Measurements from ENCODE around the gene MPRIP. TPM values are rescaled to one million over a fixed set of nuclear protein-coding genes. Genes with fewer than 3 reads are reported as not detected.

MPRIP gene
- total RNA-seq, 4 donors from 2014 or later, result 68.7 to 168 (median 99.7) TPM

DNA sequence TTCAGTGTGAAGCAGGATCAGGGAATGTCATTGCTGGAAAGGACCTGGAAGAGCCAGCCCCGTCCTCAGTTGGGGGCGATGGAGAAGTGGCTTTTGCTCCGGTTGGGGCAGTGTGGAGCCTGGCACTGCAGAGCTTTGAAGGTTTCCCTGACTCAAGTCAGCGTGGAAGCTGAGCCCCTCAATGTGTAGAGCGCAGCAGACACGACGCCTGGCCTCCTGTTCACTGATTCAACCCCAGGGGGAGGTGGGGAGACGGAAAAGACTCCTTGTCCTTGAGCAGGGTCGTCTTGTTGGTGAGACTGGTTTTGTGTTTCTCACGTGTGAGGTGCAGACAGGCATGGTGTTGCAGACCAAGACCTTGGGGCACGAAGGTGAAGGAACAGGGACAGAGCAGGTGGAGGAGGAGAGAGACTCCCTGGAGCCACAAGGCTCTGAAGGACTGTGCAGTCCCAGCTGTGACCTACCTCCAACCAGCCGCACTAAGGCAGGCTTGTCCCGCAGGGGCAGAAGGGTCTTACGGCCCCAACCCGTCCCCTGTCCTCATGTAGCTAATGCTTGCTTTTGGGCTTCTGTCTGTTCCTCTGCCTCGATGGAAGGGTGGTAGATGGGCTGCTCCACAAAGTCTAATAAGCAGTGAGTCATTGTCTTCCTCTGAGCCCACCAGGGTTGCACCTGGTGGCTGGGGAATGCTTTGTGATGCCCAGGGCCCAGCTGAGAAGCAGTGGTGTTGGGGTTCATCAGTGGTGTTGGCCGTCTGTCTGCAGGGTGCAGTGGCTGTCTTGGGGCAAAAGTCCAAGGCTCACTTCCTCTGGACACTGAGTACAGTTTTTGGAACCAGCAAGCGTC, 47.8 kb downstream of the MPRIP start:
- TF ChIP-seq CTCF (IDR thresholded peaks at IDR 0.05; ENCODE audit: low read depth), result no peak

DNA sequence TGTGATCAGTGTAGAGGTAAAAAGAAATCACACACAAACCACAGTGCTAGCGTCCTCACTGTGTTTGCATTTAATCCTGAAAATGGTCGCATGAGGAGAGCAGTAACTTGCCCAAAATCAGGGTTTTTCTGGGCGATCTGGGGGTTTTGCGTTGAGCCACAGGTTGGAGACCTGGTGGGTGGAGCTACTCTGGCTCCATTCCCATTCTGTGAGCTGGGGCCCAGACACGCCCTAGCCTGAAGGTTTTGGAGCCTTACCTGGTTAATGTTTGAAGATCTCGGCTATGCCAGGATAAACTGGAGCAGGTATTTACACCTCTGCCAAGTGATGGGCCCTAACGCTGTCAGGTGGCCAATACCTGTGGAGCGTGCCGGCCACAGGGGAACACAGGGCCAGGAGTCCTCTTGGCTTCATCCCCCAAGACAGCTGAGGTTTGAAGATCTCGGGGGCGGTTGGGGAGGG, 48.4 kb downstream of the MPRIP start:
- TF ChIP-seq CTCF (IDR thresholded peaks at IDR 0.05; ENCODE audit: low read depth), result no peak

DNA sequence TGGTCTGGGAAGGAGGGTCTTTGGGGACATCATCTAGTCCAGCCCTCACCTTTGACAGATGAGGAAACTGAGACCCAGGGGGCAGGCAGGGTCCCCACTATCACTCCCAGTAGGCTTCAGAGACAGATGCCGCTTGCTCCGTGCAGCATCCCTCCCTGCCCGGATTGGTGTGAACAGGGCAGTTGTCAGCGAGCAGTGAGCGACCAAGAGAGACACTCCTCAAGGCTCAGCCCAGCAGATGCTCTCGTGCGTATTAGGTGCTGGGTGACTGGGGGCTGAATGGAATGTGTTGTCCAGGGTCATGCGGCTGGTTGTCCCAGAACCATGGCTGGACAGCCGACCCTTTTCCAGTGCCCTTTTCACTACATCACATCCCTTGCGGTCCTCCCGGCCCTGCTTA, 49.0 kb downstream of the MPRIP start:
- no peak for TF ChIP-seq CTCF (IDR thresholded peaks at IDR 0.05; ENCODE audit: low read depth)

DNA sequence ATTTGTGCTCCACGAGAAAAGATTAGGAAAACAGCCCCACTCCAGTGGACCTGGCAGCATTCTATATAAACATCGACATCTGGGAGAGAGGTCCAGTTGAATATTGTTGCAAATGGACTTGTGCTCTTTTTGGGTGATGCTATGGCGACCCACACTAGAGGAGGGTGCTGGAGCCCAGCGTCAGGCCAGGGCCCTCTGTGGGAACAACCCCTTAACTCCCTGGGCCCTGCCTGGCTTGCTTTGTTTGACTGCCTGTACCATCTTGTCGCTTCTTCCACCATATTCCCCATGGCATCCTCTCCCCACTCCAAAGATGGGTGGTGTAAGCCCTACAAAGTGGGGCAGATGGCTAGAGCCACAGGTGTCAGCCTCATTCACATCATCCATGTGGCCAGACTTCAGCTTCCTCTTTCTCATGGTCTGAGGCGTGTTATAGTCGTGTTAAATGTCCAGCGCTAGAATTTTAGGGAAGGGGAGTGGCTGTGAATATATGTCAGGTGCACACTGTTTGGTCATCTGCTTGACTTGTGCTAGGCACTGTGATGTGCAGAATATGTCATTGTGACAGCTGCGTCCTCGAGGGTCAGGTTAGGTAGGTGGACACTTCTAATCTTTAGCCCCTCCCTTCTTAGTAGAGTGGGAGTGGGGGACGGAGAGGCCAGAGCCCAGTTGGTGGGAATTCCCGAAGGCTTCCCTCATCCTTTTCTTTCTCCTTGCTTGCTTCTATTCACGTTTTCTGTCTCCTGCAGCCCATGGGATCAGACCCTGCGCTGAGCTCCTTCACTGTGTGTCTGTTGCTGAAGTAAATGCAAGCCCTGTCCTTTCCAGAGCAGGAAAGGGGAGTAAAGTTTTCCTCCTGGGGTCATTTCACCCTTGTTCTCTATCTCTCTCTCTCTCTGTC, 49.8 kb downstream of the MPRIP start:
- no peak for TF ChIP-seq CTCF (IDR thresholded peaks at IDR 0.05; ENCODE audit: low read depth)

GRCh38 chr17:17093764-17094163, 51.5 kb downstream of the MPRIP start:
- no peak for TF ChIP-seq CTCF (IDR thresholded peaks at IDR 0.05; ENCODE audit: low read depth)

- TF ChIP-seq CTCF (IDR thresholded peaks at IDR 0.05; ENCODE audit: low read depth), result no peak
Observed at GRCh38 chr17:17096438-17097178, 54.4 kb downstream of the MPRIP start.

Data from subcutaneous adipose tissue (tissue), 4 donors.